ENCODE measurements around the gene NEUROD1. TPM values are rescaled to one million over a fixed set of nuclear protein-coding genes. Genes with fewer than 3 reads are reported as not detected.

NEUROD1 gene
- total RNA-seq, result not detected in 2 replicates

GRCh38 chr2:181680055-181680936 is at the start of gene NEUROD1:
TSS of gene NEUROD1 (minus strand) at chr2:181680517. CDS start at chr2:181678860, 1,657 bp downstream.

GRCh38 chr2:181656450-181657291 is 23.6 kb downstream of the NEUROD1 start, which contains the start of gene CERKL:
TSS of gene CERKL (minus strand) at chr2:181657105. CDS start at chr2:181657006, 99 bp downstream.

Other genes with a start within 250 kb of the NEUROD1 start
- 5.4 and 6.2 TPM in 2 replicates for gene ITGA4, start 223.1 kb downstream of the NEUROD1 start, total RNA-seq
- gene CERKL, start 23.4 kb downstream of the NEUROD1 start, total RNA-seq, result not detected in 2 replicates
- 170 and 319 TPM in 2 replicates for gene ITPRID2, start 211.2 kb upstream of the NEUROD1 start, total RNA-seq